ENCODE results near the gene TRAF1.

TRAF1 gene

DNA sequence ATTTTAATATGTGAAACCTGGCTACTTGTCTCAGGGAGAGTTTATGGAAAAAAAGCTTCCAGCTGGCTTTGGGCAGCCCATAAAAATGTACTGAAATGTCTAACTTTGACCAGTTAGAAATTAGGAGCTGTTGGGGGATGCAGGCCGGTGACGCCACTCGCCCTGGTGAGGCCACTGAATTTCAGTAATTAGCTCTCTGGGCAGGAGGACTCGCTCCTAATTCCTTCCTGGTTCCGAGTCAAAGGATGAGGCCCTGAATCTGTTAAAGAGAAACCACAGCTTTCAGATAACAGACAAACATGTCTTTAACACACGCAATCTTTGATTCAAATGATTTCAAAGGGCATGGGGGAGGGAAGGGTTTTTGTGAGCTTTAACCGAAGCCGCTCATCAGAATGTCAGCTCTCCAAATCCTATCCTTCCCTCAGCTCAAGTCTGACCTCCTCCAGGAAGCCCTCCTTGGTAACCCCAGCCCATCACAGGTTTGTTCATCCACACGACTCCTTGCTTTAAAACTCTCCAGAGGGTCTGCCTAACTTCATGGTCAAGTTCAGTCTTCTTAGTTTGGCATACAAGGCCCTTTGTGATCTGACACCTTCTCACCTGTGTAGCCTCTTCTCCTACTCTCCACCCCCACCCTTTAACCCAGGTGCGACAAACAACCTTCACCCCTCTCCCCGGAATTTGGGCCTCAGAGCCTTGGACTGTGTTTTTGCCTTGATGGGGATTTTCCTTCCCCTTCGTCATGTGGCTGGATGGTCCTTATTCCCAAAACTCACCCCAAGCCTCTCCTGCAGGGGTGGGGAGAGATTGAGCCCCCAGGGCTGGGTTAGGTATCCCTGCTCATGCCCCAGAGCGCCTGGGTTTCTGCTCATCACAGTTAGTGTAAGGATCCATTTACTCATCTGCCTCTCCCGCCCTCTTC is 36.0 kb downstream of the TRAF1 start:
- no peak for DNase-seq (ENCODE audit: low read depth in 2 of 2)

DNA sequence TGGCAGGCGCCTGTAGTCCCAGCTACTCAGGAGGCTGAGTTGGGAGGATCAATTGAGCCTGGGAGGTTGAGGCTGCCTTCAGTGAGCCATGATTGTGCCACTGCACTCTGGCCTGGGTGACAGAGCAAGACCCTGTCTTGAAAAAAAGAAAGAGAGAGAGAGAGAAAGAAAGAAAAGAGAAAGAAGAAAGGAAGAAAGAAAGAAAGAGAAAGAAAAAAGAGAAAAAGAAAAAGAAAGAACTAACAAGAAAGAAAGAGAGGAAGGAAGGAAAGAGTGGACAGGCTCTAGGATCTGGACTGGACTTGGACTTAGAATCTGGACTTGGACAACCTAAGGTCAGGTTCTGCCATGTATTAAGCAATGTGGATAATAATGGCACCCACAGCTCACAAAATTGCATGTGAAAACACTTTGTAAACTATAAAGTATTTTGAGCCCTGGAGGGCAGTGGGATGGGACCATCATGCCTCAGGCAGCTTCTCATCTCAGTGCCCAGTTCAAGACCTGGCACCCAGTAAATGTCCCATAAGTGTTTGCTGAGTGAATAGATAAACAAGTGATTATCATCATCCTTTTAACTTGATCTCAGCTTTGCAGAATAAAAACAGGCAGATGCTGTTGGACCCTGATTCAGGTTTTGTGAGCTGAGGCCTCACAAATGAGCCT is 36.9 kb downstream of the TRAF1 start:
- DNase-seq (ENCODE audit: low read depth in 2 of 2): no peak

DNA sequence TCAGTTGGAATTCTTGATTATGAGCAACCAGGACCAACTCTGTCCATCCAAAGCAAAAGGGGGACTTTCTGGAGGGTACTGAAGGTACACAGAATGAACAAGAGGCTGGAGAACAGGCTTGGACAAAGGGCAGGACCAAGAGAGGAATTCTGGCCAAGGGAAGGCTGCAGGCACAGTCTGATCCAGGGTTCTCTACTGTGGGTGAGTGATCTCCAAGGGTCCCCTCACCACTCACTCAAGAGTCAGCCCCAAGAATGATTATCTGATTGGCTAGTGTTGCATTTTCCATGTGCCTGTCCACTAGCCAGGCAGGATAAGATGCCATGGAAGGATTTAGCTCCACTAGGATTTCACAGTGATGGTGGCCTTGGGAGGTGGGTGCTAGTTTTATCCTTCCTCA is 38.0 kb downstream of the TRAF1 start:
- DNase-seq (ENCODE audit: low read depth in 2 of 2): no peak

DNA sequence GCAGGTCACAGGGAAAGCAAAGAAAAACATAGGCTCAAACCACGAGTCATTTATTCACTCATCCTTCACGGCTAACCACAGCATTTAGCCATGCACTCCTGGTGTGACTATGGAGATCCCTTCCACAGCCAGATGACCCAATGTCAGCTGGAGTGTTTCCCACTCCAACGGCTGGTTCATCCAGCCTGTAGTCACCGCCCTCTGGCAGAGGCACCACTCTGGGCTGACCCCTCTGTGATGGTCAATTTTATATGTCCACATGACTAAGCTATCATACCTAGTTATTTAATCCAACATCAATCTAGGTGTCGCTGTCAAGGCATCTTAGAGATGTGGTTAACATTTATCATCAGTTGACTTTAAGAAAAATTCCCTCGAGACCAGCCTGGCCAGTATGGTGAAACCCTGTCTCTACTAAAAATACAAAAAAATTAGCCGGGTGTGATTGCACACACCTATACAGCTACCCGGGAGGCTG is 40.1 kb downstream of the TRAF1 start:
- DNase-seq (ENCODE audit: low read depth in 2 of 2): no peak

DNA sequence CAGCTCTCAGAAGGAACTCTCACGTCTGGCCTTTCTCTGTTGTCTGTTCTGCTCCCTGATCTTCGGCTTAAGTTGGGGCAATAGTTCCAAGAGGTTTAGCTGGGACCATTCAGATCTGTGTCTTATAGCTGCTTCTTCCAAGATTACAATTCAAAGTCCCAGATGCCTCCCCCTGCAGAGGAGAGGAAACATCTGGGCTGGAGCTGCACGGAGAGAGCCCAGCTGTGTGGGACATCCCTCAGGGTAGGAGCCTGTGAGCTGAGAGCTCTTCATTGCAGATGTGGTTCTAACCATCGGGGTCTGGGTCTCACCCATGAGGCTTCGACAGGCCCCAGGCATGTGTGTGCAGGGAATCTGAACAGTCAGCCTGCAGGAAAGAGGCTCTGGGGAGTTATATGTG is 40.6 kb downstream of the TRAF1 start:
- no peak for DNase-seq (ENCODE audit: low read depth in 2 of 2)

DNA sequence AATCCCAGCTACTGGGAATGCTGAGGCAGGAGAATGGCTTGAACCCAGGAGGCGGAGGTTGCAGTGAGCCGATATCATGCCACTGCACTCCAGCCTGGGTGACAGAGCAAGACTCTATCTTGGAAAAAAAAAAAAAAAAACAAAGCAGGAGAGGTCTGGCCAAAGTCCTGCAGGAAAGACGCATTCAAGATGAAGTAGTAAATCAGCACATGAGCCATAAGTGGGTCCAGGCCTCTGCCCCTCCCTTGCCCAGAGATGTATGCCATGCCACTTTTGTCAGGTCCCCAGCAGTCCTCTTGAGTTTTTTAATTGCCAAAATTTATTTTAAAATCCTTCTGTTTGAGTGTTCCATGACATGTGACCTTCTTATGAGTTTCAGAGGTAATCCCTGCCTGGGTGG is 41.1 kb downstream of the TRAF1 start:
- DNase-seq (ENCODE audit: low read depth in 2 of 2): no peak

DNA sequence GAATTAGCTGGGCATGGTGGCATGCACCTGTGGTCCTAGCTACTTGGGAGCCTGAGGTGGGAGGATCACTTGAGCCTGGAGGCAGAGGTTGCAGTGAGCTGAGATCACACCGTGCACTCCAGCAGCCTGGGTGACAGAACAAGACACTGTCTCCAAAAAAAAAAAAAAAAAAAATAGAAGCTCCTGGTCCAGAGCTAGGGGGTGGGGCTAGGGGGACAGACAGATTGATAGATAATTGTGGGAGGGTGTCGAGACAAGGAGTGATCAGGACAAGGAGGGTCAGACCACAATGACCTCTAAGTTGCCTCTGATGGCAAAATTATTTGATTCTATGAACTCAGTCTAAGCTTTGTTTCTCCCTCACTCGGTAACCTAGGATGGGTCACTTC is 43.0 kb downstream of the TRAF1 start:
- no peak for DNase-seq (ENCODE audit: low read depth in 2 of 2)

DNA sequence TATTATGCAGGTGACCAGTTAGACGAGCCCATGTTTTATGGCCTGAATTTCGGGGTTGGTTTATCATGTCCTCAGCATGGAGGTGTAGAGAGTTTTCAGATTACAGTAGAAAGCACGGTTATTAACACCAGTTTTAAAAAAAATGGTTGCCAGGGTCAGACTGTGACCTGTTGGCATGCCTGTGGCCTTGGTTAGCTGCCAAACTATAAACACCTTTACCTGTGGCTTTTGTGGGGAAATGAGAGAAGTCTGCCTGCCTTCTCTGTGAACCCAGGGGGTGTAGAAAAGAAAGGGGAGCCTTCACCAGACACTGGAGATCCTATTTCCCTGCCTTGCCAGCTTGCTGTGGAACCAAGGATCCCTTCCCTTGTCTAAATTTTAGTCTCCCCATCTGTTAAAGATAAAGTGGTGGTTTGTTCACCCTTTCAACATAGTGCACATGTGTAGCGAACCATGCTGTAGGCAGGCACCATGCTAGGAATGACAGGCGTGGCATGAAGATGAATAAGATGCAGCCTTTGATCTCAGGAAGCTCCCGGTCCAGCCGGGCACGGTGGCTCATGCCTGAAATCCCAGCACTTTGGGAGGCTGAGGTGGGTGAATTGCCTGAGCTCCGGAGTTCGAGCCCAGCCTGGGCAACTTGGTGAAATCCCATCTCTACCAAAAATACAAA is 43.5 kb downstream of the TRAF1 start:
- DNase-seq (ENCODE audit: low read depth in 2 of 2): no peak

DNA sequence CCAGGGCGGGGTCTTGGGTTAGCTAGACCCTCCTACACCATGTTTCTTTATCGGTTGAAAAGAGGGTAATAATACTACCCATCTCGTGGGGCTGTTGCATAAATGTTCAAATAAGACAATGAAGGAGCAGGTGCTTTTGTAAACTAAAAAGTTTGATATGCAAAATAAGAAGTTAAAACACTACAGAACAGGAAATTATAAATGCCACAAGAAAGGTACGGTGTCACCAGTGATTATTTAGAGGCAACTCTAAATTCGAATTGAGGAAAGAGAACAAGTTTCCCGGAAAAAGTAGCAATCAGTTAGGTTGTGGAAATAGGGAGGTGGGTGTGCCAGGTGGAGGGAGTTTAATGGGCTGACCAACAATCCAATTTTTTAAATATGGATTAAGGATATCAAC is 47.1 kb downstream of the TRAF1 start:
- no peak for DNase-seq (ENCODE audit: low read depth in 2 of 2)

DNA sequence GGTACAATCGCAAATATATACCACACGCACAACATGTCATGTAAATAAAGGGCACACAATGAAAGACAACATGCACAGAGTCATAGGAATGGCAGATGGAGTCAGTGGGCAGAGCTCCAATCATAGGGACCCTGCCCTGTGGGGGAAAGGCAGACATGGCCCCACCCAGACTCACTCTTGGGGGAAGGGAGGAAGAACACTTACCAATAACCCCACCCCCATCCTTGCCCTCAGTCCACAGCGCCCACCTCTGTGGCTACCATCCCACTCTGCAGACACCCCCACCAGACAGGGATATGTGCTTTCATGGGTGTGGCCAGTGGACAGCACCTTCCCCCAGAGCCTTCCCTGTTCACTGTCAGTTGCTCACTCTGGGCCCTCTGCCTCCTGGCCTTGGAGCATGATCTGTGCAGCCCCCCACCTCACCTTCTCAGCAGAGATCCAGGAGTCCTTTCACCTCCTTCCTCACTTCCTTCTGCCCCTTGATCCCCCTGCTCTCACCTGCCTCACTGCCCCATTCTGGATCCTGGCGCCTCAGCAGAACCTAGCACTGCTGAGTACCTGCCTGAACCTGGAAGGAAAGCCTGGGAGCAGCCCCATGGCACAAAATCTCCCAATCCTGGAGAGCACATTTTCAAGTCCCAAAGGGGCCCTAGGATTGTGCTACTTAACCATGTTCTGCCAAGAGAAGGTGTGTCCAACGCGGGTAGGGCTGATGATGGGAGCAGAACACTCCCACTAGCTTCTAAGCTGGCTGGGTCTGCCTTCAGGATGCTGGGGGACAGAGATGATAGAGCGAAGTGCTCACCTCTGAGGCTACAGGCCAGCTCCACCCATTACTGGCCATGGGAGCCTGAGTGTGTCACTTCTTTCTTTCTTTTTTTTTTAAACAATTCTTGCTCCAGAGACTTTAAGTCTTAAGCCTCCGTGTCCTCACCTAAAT is 48.1 kb downstream of the TRAF1 start:
- DNase-seq (ENCODE audit: low read depth in 2 of 2): no peak

DNA sequence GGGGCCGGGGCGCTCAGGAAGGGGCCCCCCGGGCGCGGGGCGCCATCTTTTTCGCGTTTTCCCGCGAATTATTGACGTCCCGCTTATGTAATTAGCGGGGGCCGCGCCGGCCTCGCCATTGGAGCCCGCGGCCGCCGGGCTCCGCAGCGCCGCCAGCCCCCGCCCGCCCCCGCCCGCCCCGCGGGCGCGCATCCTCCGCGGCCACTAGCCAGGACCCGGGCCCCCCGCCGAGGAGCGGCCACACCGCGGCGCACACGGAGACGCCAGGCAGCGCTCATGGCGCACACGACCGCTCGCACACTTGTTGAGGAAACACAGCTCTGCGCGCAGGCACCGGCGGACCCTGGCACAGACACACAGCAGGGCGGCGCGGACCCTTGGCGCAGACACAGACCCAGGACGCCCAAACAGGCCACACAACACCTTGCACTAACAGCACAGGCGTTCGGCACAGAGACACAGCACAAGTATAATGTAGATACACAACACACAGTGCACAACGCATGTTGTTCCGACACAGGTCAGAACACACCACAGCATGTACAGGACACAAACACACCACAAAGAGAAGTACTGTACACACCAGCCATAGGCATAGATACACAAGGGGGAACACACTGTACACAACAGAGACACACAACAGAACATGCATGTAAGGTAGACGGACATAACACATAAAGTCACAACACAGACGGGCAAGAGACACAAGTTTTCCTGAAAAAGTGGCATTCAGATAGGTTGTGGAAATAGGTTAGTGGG is 49.1 kb downstream of the TRAF1 start:
- no peak for DNase-seq (ENCODE audit: low read depth in 2 of 2)

DNA sequence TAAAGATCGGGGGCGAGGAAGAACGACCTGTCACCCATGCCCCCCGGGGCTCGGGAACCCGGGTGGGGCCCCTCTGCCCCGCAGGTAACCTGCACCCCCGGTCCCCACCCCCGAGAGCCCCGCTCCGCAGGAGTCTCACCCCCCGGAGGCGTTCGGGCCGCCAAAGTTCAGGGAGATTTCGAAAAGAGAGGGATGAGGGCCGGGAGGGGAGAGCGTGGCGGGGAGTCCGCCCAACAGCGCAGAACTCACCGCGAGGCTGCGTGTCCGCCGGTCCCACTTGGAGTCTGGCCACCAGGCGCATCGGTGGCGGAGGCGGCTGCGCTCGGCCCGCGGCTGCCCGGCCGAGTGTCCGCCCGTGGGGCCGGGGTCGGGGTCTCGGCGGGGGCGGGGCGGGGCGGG is 49.8 kb downstream of the TRAF1 start, which contains the start of gene PHF19:
TSS of gene PHF19 (minus strand) at position 347 of the 399 bp plus-strand sequence. CDS start 2,447 bp downstream, outside the sequence.
- no peak for DNase-seq (ENCODE audit: low read depth in 2 of 2)

DNA sequence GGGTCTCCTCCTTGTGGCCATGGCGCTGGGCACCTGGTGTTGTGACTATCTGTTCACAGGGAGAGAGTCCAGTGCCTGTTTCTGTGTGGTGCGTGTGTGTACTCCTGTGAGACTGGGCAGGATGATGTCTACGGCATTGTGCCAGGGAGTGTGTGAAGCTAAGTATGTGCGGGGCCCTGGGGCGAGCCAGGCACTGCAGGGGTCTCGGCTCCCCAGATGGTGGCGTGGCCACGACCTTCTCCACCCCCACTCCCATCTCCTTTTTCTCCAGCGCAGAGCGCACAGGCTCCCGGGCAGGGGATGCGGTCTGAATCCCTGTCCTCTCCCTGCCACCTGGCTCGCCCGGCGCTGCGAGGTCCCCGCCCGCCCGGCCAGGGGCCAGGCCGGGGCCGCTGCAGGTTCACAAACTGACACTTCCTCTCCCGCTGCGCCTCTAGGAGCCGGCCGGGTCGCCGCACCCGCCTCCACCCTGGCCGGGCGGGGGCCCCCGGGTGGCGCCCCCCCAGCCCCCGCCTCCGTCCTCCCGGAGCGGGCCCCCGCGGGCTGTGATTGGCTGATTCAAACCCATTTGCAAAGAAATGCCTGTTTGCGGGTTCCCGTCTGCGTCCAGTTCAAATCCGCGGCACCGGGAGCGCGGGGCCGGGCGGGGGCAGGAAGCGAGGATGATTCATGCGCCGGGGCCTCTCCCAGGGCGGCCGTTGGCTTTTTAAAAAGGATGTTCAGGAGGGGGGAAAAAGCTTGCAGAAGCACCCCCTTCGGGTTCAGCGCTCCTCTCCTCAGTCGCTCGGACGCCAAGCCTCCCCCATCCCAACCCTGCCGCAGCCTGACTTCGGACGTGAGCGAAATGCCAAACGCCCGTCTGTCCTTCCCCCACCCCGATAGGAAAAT is 50.4 kb downstream of the TRAF1 start:
- peak; percentile 54 to 57 for DNase-seq (ENCODE audit: low read depth in 2 of 2)

DNA sequence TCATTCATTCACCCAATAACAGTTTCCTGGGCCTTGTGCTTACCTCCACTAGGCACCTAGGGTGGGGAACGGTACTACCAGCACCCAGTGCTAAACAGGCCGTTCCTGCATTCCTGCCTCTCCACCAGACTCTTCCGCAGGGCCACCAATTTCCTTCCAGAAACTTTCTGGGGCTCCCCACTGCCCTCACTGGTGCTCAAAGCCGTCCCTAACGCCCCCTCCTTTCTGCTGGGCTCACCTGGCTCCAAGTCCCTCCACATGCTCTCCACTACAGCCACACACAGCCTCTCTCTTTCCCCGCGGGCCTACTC is 51.0 kb downstream of the TRAF1 start:
- no peak for DNase-seq (ENCODE audit: low read depth in 2 of 2)

DNA sequence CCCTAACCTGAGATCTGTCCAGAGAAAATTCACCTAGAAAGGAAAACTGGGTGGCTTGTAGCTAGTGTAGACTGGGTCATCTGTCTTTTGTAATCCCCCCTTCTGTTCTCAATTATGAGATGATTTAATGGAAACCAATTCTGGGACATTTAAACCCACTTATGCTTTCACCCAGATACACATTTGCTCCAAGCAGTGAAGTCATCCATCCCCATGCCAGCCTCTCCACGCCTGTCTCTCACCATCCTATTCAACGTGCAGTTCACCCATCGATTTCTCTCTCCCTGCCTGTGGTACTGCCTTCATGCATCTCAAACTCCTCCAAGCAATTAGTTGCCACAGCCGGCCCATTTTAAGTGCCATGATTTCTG is 51.4 kb downstream of the TRAF1 start:
- no peak for DNase-seq (ENCODE audit: low read depth in 2 of 2)

DNA sequence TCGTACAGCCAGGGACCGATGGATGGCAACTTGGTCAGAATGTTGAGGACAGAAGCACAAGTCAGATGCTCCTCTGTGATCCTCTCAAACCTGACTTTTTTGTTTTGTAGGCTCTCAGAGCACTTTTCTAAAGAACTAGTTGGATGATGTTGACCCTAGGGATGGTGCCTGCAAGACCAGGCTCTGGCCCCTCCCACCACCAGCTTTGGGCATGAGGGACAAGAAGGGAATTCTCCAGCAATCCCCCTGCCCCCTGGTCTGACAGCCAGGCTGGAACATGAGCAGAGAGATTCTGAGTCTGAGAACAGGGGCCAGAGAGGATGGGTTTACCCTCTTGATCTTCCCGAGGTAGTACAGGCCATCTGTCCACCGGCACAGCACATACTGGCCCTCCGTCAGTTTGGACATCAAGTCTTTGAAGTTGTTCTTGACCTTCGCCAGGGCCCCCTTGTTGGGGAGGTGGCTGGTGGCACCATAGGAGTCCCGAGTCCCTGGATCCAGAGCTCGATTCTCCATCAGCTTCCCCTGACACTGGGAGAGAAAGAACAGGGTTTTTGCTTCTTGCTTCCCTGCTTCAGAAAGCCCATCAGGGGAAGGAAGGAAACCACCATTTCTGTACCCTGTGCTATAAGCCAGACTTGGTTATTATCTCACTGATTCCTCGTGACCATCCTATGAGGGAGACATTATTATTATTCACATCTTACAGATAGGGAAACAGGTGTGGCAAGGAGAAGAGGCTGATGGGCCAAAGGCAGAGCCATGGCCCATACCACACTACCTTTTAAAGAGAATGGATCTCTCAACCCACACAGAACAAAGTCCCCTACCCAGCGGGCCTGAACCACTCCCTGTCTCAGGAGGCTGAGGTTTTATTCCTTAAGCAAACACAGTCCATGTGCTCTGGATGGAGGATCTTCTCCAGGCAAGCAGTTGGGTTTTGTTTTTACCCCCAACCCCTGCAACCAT is 52.1 kb downstream of the TRAF1 start:
- DNase-seq (ENCODE audit: low read depth in 2 of 2): no peak

DNA sequence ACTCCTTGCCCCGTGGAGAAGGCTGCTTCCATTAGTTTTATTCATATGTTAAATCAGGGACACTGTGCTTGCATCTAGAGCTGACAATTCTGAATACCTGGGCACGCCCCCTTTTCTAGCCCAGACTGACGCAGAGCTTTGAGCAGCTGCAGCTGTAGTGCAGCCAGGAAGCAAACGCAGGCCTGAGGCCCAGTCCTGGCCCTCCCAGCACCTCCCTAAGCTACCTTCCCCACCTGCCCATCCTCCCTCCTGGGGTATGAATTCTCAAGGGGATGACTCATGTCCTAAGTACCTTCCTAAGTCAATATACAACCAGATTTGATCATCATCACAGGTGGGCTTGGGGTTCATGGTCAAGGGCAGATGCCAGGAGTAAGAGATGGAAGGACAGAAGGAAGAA is 53.1 kb downstream of the TRAF1 start:
- no peak for DNase-seq (ENCODE audit: low read depth in 2 of 2)

DNA sequence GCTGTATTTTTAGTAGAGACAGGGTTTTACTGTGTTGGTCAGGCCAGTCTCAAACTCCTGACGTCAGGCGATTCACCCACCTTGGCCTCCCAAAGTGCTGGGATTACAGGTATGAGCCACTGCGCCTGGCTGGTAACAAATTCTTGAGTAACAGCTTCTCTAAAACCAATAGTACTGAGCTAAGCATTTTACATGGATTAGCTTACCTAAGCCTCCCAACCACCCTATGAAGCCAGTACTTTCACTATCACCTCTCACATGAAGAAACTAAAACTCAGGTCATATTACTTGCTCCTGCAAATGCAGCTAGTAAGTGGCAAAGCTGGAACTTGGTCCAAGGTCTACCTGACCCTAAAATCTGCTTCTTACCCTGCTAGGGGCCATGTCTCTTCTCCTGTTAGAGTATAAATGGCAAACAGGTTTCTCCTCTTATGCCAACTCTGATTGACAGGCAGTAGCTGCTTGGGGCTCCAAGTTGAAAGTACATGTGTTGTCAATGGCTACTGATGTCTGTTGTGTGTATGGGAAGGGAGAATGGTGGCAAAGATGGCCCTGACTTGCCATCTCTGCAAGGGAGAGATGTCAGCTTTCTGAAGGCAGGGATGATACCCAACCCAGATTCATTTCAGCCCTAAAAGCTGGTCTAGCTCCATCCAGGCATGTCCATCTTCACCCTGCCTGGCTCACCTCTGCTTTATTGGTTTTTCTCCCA is 53.6 kb downstream of the TRAF1 start:
- no peak for DNase-seq (ENCODE audit: low read depth in 2 of 2)
